ENCODE results near the gene ZNF33B.
A peak's percentile ranks its signal among the peaks of the same experiment; 100 is the strongest.
"Not testable (repeated sequence)": the region's sequence is repeated elsewhere in the genome, so short reads cannot be mapped to it uniquely, and the experiment has no call there.

The ZNF33B gene

GRCh38 chr10:42609872-42610271 lies 28.5 kb downstream of the ZNF33B start:
- no peak for DNase-seq

- DNase-seq, result no peak
These were observed 40.0 kb downstream of the ZNF33B start for GRCh38 chr10:42598249-42598873.

- DNase-seq, result no peak
These were observed 42.2 kb downstream of the ZNF33B start for GRCh38 chr10:42596196-42596595.

- DNase-seq, result no peak
These were observed 44.1 kb downstream of the ZNF33B start for GRCh38 chr10:42594246-42594650.

GRCh38 chr10:42593284-42593683 lies 45.1 kb downstream of the ZNF33B start:
- no peak for DNase-seq

- no peak for DNase-seq
These were observed 54.5 kb downstream of the ZNF33B start for GRCh38 chr10:42583828-42584227.

- DNase-seq, result no peak
These were observed 60.4 kb downstream of the ZNF33B start for GRCh38 chr10:42578019-42578418.

GRCh38 chr10:42576338-42576737 lies 62.0 kb downstream of the ZNF33B start:
- no peak for DNase-seq

- DNase-seq, result no peak
These were observed 64.0 kb downstream of the ZNF33B start for GRCh38 chr10:42574336-42574735.

GRCh38 chr10:42556931-42557330 lies 81.4 kb downstream of the ZNF33B start:
- no peak for DNase-seq

- DNase-seq, result not testable (repeated sequence)
These were observed 84.8 kb downstream of the ZNF33B start for GRCh38 chr10:42553576-42553975.

GRCh38 chr10:42553064-42553407 lies 85.3 kb downstream of the ZNF33B start:
- DNase-seq, result no peak

GRCh38 chr10:42552188-42553063 lies 85.9 kb downstream of the ZNF33B start:
- DNase-seq, result peak; percentile 95 to 96

- no peak for DNase-seq
These were observed 86.7 kb downstream of the ZNF33B start for GRCh38 chr10:42551582-42552187.

GRCh38 chr10:42549851-42550250 lies 88.5 kb downstream of the ZNF33B start:
- no peak for DNase-seq

- DNase-seq, result no peak
These were observed 90.1 kb downstream of the ZNF33B start for GRCh38 chr10:42548254-42548653.

- DNase-seq, result no peak
These were observed 93.4 kb downstream of the ZNF33B start for GRCh38 chr10:42544945-42545344.

GRCh38 chr10:42543840-42544372 lies 94.5 kb downstream of the ZNF33B start:
- DNase-seq, result no peak
